ENCODE results near the gene CREG2. TPM values are rescaled to one million over a fixed set of nuclear protein-coding genes. Genes with fewer than 3 reads are reported as not detected.

Gene CREG2
- total RNA-seq, 1 donor from 2014 or later, result 0.65 TPM

- peaks cover 10% of the 10 kb centered on the region for H3K36me3 Mint-ChIP-seq (ENCODE audit: insufficient read depth)
- H3K9me3 Mint-ChIP-seq (ENCODE audit: low read depth), result no peaks in the 10 kb centered on the region
- H3K27me3 Mint-ChIP-seq, result no peaks in the 10 kb centered on the region
- peak overlapping the region; percentile 79 for H3K4me3 Mint-ChIP-seq (ENCODE audit: low read depth)
- peak overlapping the region; percentile 73 for H3K27ac Mint-ChIP-seq
- TF ChIP-seq CTCF (IDR thresholded peaks at IDR 0.05; ENCODE audit: unreplicated experiment), result no peak
- no peak for DNase-seq (ENCODE audit: low spot score, unreplicated experiment)
- H3K4me1 Mint-ChIP-seq (ENCODE audit: low read depth), result peaks cover 40% of the 10 kb centered on the region
These were observed 79.8 kb downstream of the CREG2 start for GRCh38 chr2:101307503-101307902.

- Mint-ChIP-seq H3K9me3 (ENCODE audit: low read depth) (no peaks in the 10 kb centered on the region), H3K27ac (peak overlapping the region; percentile 18), H3K4me3 (ENCODE audit: low read depth) (peak overlapping the region; percentile 79), H3K36me3 (ENCODE audit: insufficient read depth) (peaks cover 12% of the 10 kb centered on the region), H3K27me3 (no peaks in the 10 kb centered on the region), H3K4me1 (ENCODE audit: low read depth) (peaks cover 40% of the 10 kb centered on the region)
- no peak for DNase-seq (ENCODE audit: low spot score, unreplicated experiment)
- no peak for TF ChIP-seq CTCF (IDR thresholded peaks at IDR 0.05; ENCODE audit: unreplicated experiment)
These were observed 80.9 kb downstream of the CREG2 start for GRCh38 chr2:101306410-101306809.

DNA sequence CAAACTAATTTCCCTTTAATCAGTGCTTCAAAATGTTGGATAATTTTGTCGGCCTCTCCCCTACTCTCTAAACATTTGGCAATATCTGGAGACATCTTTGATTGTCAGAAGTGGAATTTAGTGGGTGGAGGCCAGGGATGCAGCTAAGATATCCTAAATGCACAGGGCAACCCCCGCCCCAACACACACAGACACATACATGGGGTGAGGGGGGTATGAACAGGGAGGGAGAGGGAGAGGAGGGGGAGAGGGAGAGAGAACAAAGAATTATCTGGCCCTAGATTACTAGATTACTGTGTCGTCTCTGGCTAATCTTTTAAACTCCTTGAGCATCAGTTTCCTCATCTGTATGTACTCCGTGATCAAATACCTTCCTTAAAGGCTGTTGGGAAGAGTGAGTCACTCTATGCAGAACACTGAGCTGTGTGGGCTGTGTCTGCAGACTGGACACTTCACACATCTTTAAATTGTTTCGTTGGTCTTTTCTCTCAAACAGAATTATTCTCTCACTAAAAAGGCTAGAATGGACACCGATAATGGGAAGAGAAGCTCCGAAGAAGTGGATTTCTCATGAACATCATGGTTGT is 81.7 kb downstream of the CREG2 start:
- H3K9me3 Mint-ChIP-seq (ENCODE audit: low read depth), result no peaks in the 10 kb centered on the region
- H3K4me3 Mint-ChIP-seq (ENCODE audit: low read depth), result peak overlapping the region; percentile 2
- TF ChIP-seq CTCF (IDR thresholded peaks at IDR 0.05; ENCODE audit: unreplicated experiment), result no peak
- H3K4me1 Mint-ChIP-seq (ENCODE audit: low read depth), result peaks cover 37% of the 10 kb centered on the region
- H3K27ac Mint-ChIP-seq, result no peak overlapping the region
- no peaks in the 10 kb centered on the region for H3K27me3 Mint-ChIP-seq
- H3K36me3 Mint-ChIP-seq (ENCODE audit: insufficient read depth), result peaks cover 12% of the 10 kb centered on the region
- DNase-seq (ENCODE audit: low spot score, unreplicated experiment), result no peak

- DNase-seq (ENCODE audit: low spot score, unreplicated experiment), result no peak
- Mint-ChIP-seq H3K36me3 (ENCODE audit: insufficient read depth) (peaks cover 12% of the 10 kb centered on the region), H3K27me3 (no peaks in the 10 kb centered on the region), H3K4me1 (ENCODE audit: low read depth) (peaks cover 33% of the 10 kb centered on the region), H3K27ac (no peak overlapping the region), H3K9me3 (ENCODE audit: low read depth) (no peaks in the 10 kb centered on the region), H3K4me3 (ENCODE audit: low read depth) (no peak overlapping the region)
- no peak for TF ChIP-seq CTCF (IDR thresholded peaks at IDR 0.05; ENCODE audit: unreplicated experiment)
These were observed 82.3 kb downstream of the CREG2 start for GRCh38 chr2:101305035-101305434.

GRCh38 chr2:101303688-101304087 is 83.6 kb downstream of the CREG2 start:
- H3K27ac Mint-ChIP-seq, result no peak overlapping the region

More at GRCh38 chr2:101303688-101304087, 83.6 kb downstream of the CREG2 start:
- DNase-seq (ENCODE audit: low spot score, unreplicated experiment), result no peak
- Mint-ChIP-seq H3K36me3 (ENCODE audit: insufficient read depth) (peaks cover 12% of the 10 kb centered on the region), H3K9me3 (ENCODE audit: low read depth) (no peaks in the 10 kb centered on the region), H3K4me3 (ENCODE audit: low read depth) (no peak overlapping the region), H3K4me1 (ENCODE audit: low read depth) (peaks cover 39% of the 10 kb centered on the region), H3K27me3 (no peaks in the 10 kb centered on the region)
- TF ChIP-seq CTCF (IDR thresholded peaks at IDR 0.05; ENCODE audit: unreplicated experiment), result no peak
